HUES6 (cell line): ENCODE measurements around the gene HMCES.

ENCODE experiments used
- H3K27ac ChIP-seq: 2 replicates; pipeline ENCODE4 v1.7.0; 2013; ENCODE audit warnings: low read depth, mild to moderate bottlenecking, low read length, inconsistent platforms
- H3K27me3 ChIP-seq: 2 replicates; pipeline ENCODE4 v1.6.1; 2013; ENCODE audit warnings: low read length; ENCODE audit not compliant: control insufficient read depth, insufficient read depth
- H3K36me3 ChIP-seq: 2 replicates; pipeline ENCODE4 v1.6.1; 2013; ENCODE audit warnings: low read length; ENCODE audit not compliant: control insufficient read depth, insufficient read depth
- H3K4me1 ChIP-seq: 2 replicates; pipeline ENCODE4 v1.6.1; 2013; ENCODE audit warnings: low read length; ENCODE audit not compliant: control insufficient read depth, insufficient read depth
- H3K4me3 ChIP-seq: 2 replicates; pipeline ENCODE4 v1.5.1; 2013; ENCODE audit warnings: low read depth, low read length
- H3K9ac ChIP-seq: one replicate; pipeline ENCODE4 v1.6.1; 2013; ENCODE audit warnings: mild to moderate bottlenecking, low read length
- H3K9me3 ChIP-seq: 2 replicates; pipeline ENCODE4 v1.6.1; 2013; ENCODE audit warnings: low read depth, low read length; ENCODE audit not compliant: control insufficient read depth, insufficient read depth

Gene HMCES

GRCh38 chr3:129315998-129316247 lies 37.3 kb downstream of the HMCES start:
- Histone ChIP-seq H3K27ac (peak overlapping the region; percentile 72; the same call in 1 of the 2 replicates), H3K4me1 (peaks cover 8% of the 10 kb centered on the region; the same call in 1 of the 2 replicates), H3K9me3 (no peaks in the 10 kb centered on the region), H3K27me3 (no peaks in the 10 kb centered on the region), H3K36me3 (peaks cover 5% of the 10 kb centered on the region), H3K9ac (peak overlapping the region; percentile 74), H3K4me3 (peak overlapping the region; percentile 92)

GRCh38 chr3:129316248-129317013 lies 37.8 kb downstream of the HMCES start:
- Histone ChIP-seq H3K27me3 (no peaks in the 10 kb centered on the region), H3K27ac (peak overlapping the region; percentile 72; the same call in 1 of the 2 replicates), H3K4me3 (peak overlapping the region; percentile 85), H3K36me3 (peaks cover 10% of the 10 kb centered on the region), H3K9me3 (no peaks in the 10 kb centered on the region), H3K9ac (peak overlapping the region; percentile 74), H3K4me1 (peaks cover 8% of the 10 kb centered on the region; the same call in 1 of the 2 replicates)

GRCh38 chr3:129317014-129317771 lies 38.5 kb downstream of the HMCES start:
- peaks cover 16% of the 10 kb centered on the region for H3K36me3 ChIP-seq
- H3K27ac ChIP-seq, result no peak overlapping the region
- peak overlapping the region; percentile 85 for H3K4me3 ChIP-seq
- peaks cover 8% of the 10 kb centered on the region; the same call in 1 of the 2 replicates for H3K4me1 ChIP-seq
- no peaks in the 10 kb centered on the region for H3K9me3 ChIP-seq
- peak overlapping the region; percentile 74 for H3K9ac ChIP-seq
- no peaks in the 10 kb centered on the region for H3K27me3 ChIP-seq

- H3K9me3 ChIP-seq, result no peaks in the 10 kb centered on the region
- H3K36me3 ChIP-seq, result peaks cover 16% of the 10 kb centered on the region
- H3K9ac ChIP-seq, result no peak overlapping the region
- no peak overlapping the region for H3K27ac ChIP-seq
- H3K27me3 ChIP-seq, result no peaks in the 10 kb centered on the region
- H3K4me3 ChIP-seq, result no peak overlapping the region
- H3K4me1 ChIP-seq, result peaks cover 8% of the 10 kb centered on the region; the same call in 1 of the 2 replicates
These were observed 39.2 kb downstream of the HMCES start for GRCh38 chr3:129317848-129318247.

GRCh38 chr3:129318921-129319320 lies 40.3 kb downstream of the HMCES start:
- peaks cover 16% of the 10 kb centered on the region for H3K36me3 ChIP-seq
- no peaks in the 10 kb centered on the region for H3K27me3 ChIP-seq
- peaks cover 3% of the 10 kb centered on the region; the same call in 1 of the 2 replicates for H3K4me1 ChIP-seq
- no peak overlapping the region for H3K4me3 ChIP-seq
- no peaks in the 10 kb centered on the region for H3K9me3 ChIP-seq
- no peak overlapping the region for H3K27ac ChIP-seq
- no peak overlapping the region for H3K9ac ChIP-seq

GRCh38 chr3:129320261-129320660 lies 41.6 kb downstream of the HMCES start:
- H3K4me3 ChIP-seq, result no peak overlapping the region
- H3K9me3 ChIP-seq, result no peaks in the 10 kb centered on the region
- no peak overlapping the region for H3K27ac ChIP-seq
- H3K36me3 ChIP-seq, result peaks cover 16% of the 10 kb centered on the region
- H3K4me1 ChIP-seq, result no peaks in the 10 kb centered on the region
- H3K27me3 ChIP-seq, result no peaks in the 10 kb centered on the region
- no peak overlapping the region for H3K9ac ChIP-seq

GRCh38 chr3:129320825-129321487 lies 42.3 kb downstream of the HMCES start:
- H3K9me3 ChIP-seq, result no peaks in the 10 kb centered on the region
- H3K27ac ChIP-seq, result no peak overlapping the region
- no peaks in the 10 kb centered on the region for H3K4me1 ChIP-seq
- no peak overlapping the region for H3K9ac ChIP-seq
- no peak overlapping the region for H3K4me3 ChIP-seq
- no peaks in the 10 kb centered on the region for H3K27me3 ChIP-seq
- peaks cover 16% of the 10 kb centered on the region for H3K36me3 ChIP-seq

GRCh38 chr3:129321887-129322286 lies 43.2 kb downstream of the HMCES start:
- no peaks in the 10 kb centered on the region for H3K9me3 ChIP-seq
- peaks cover 16% of the 10 kb centered on the region for H3K36me3 ChIP-seq
- no peak overlapping the region for H3K27ac ChIP-seq
- no peak overlapping the region for H3K4me3 ChIP-seq
- H3K4me1 ChIP-seq, result no peaks in the 10 kb centered on the region
- no peak overlapping the region for H3K9ac ChIP-seq
- no peaks in the 10 kb centered on the region for H3K27me3 ChIP-seq

GRCh38 chr3:129323651-129324294 lies 45.1 kb downstream of the HMCES start:
- H3K4me3 ChIP-seq, result no peak overlapping the region
- no peaks in the 10 kb centered on the region for H3K9me3 ChIP-seq
- no peak overlapping the region for H3K27ac ChIP-seq
- no peak overlapping the region for H3K9ac ChIP-seq
- H3K27me3 ChIP-seq, result no peaks in the 10 kb centered on the region
- H3K4me1 ChIP-seq, result no peaks in the 10 kb centered on the region
- H3K36me3 ChIP-seq, result peaks cover 16% of the 10 kb centered on the region

GRCh38 chr3:129324855-129325254 lies 46.2 kb downstream of the HMCES start:
- H3K9me3 ChIP-seq, result no peaks in the 10 kb centered on the region
- no peak overlapping the region for H3K4me3 ChIP-seq
- H3K27ac ChIP-seq, result no peak overlapping the region
- no peaks in the 10 kb centered on the region for H3K27me3 ChIP-seq
- no peak overlapping the region for H3K9ac ChIP-seq
- H3K36me3 ChIP-seq, result peaks cover 16% of the 10 kb centered on the region
- H3K4me1 ChIP-seq, result no peaks in the 10 kb centered on the region
